ENCODE data around the gene PVR. TPM values are rescaled to one million over a fixed set of nuclear protein-coding genes. Genes with fewer than 3 reads are reported as not detected.

PVR gene
- total RNA-seq, 1 experiment from 2014 or later: 52.1 TPM

GRCh38 chr19:44661205-44661604 is 17.5 kb downstream of the PVR start:
- peaks cover 93% of the 10 kb centered on the region for H3F3A ChIP-seq (ENCODE audit: insufficient read depth, low read depth)
- H4K20me1 ChIP-seq (ENCODE audit: insufficient read depth): no peaks in the 10 kb centered on the region; the same call in 1 of the 2 replicates
- H3K4me3 ChIP-seq: no peak overlapping the region
- H3K9me2 ChIP-seq (ENCODE audit: insufficient read depth): no peaks in the 10 kb centered on the region
- H3K27me3 ChIP-seq (ENCODE audit: insufficient read depth, low read depth): no peaks in the 10 kb centered on the region
- no peaks in the 10 kb centered on the region for H3K9me3 ChIP-seq (ENCODE audit: insufficient read depth, low read depth)
- no peak overlapping the region for H3K27ac ChIP-seq
- TF ChIP-seq EZH2 (IDR thresholded peaks at IDR 0.05; ENCODE audit: low read depth) (no peak), CTCF (conservative IDR thresholded peaks at IDR 0.05) (no peak)
- ChIA-PET CTCF (no interaction called here), POLR2A (ENCODE audit: unreplicated experiment) (no interaction called here)
- H3K4me1 ChIP-seq (replicated peaks; ENCODE audit: insufficient read depth): no peaks in the 10 kb centered on the region
- H3K79me2 ChIP-seq (ENCODE audit: low read depth): peaks cover 4% of the 10 kb centered on the region; the same call in 1 of the 2 replicates
- peaks cover 67% of the 10 kb centered on the region for H3K36me3 ChIP-seq (ENCODE audit: low read depth)
- no peak overlapping the region for H2AFZ ChIP-seq
- no peak for DNase-seq
- intact Hi-C loops (cut with micrococcal nuclease; ENCODE audit: unreplicated experiment): no loop called here
- no peak overlapping the region for H3K4me2 ChIP-seq
- no TSS peak for BruUV-seq (replicated peaks)

GRCh38 chr19:44661904-44662303 is 18.2 kb downstream of the PVR start:
- CTCF ChIA-PET: no interaction called here
- no peak for TF ChIP-seq EZH2 (IDR thresholded peaks at IDR 0.05; ENCODE audit: low read depth)
- TF ChIP-seq CTCF (conservative IDR thresholded peaks at IDR 0.05): no peak
- H3K79me2 ChIP-seq (ENCODE audit: low read depth): no peaks in the 10 kb centered on the region

GRCh38 chr19:44662691-44663385 is 19.1 kb downstream of the PVR start:
- H3K9me3 ChIP-seq (ENCODE audit: insufficient read depth, low read depth): no peaks in the 10 kb centered on the region
- TF ChIP-seq EZH2 (IDR thresholded peaks at IDR 0.05; ENCODE audit: low read depth) (no peak), CTCF (conservative IDR thresholded peaks at IDR 0.05) (no peak)
- H3K4me2 ChIP-seq: no peak overlapping the region
- intact Hi-C loops (cut with micrococcal nuclease; ENCODE audit: unreplicated experiment): no loop called here
- H3K27me3 ChIP-seq (ENCODE audit: insufficient read depth, low read depth): no peaks in the 10 kb centered on the region
- ChIA-PET POLR2A (ENCODE audit: unreplicated experiment) (interaction anchor here (0.6 kb wide), 2 partner anchors 97 to 145 kb away, joined by 3 to 6 read pairs; no protein-coding TSS in a partner anchor), CTCF (no interaction called here)
- TSS peak; percentile 20 for BruUV-seq (replicated peaks)
- H3K27ac ChIP-seq: no peak overlapping the region
- H3K4me1 ChIP-seq (replicated peaks; ENCODE audit: insufficient read depth): no peaks in the 10 kb centered on the region
- no peaks in the 10 kb centered on the region for H3K79me2 ChIP-seq (ENCODE audit: low read depth)
- no peak for DNase-seq
- H3K36me3 ChIP-seq (ENCODE audit: low read depth): peaks cover 54% of the 10 kb centered on the region
- H4K20me1 ChIP-seq (ENCODE audit: insufficient read depth): no peaks in the 10 kb centered on the region; the same call in 1 of the 2 replicates
- H3K9me2 ChIP-seq (ENCODE audit: insufficient read depth): no peaks in the 10 kb centered on the region
- H2AFZ ChIP-seq: no peak overlapping the region
- no peak overlapping the region for H3K4me3 ChIP-seq
- peaks cover 89% of the 10 kb centered on the region for H3F3A ChIP-seq (ENCODE audit: insufficient read depth, low read depth)

More at GRCh38 chr19:44661904-44662303, 18.2 kb downstream of the PVR start:
- no peaks in the 10 kb centered on the region; the same call in 1 of the 2 replicates for H4K20me1 ChIP-seq (ENCODE audit: insufficient read depth)
- H3K9me3 ChIP-seq (ENCODE audit: insufficient read depth, low read depth): no peaks in the 10 kb centered on the region
- no peak for DNase-seq
- H3K27ac ChIP-seq: no peak overlapping the region
- H2AFZ ChIP-seq: no peak overlapping the region
- peaks cover 61% of the 10 kb centered on the region for H3K36me3 ChIP-seq (ENCODE audit: low read depth)
- peaks cover 93% of the 10 kb centered on the region for H3F3A ChIP-seq (ENCODE audit: insufficient read depth, low read depth)
- H3K27me3 ChIP-seq (ENCODE audit: insufficient read depth, low read depth): no peaks in the 10 kb centered on the region
- no peaks in the 10 kb centered on the region for H3K4me1 ChIP-seq (replicated peaks; ENCODE audit: insufficient read depth)
- no peaks in the 10 kb centered on the region for H3K9me2 ChIP-seq (ENCODE audit: insufficient read depth)
- H3K4me3 ChIP-seq: no peak overlapping the region
- intact Hi-C loops (cut with micrococcal nuclease; ENCODE audit: unreplicated experiment): no loop called here
- POLR2A ChIA-PET (ENCODE audit: unreplicated experiment): no interaction called here
- BruUV-seq (replicated peaks): no TSS peak
- H3K4me2 ChIP-seq: no peak overlapping the region
